T-cell (primary cell): ENCODE measurements around the gene SLC9A9. TPM values are rescaled to one million over a fixed set of nuclear protein-coding genes. Genes with fewer than 3 reads are reported as not detected.

Experiments used
- total RNA-seq, 35 experiments: library from RNA in 6 of 35; stranded (reverse) in 6 of 35; fragments of 120-200 nt in 1 of 35; gene quantifications; one replicate each; pipeline versions ENCODE4 v1.2.1 to v1.2.4 and lab custom pipeline; 2013 to 2026

Gene SLC9A9
- total RNA-seq, 5 donors from 2014 or later (not counting 1 experiment from before 2014, with no cell fraction given): 11.2 to 36.8 (median 17.8) TPM

Other genes starting within 250 kb of the SLC9A9 start
- 10 to 100 TPM; 15.7 to 23.1 (median 19.3) TPM for gene DIPK2A, start 123.4 kb upstream of the SLC9A9 start, total RNA-seq